ENCODE measurements around the gene UVRAG. TPM values are rescaled to one million over a fixed set of nuclear protein-coding genes. Genes with fewer than 3 reads are reported as not detected.
A peak's percentile ranks its signal among the peaks of the same experiment; 100 is the strongest.

Gene UVRAG
- polyA plus RNA-seq, 1 donor: 9.7 TPM

- no peak for DNase-seq
These were observed 357.6 kb downstream of the UVRAG start for GRCh38 chr11:76172583-76172982.

DNA sequence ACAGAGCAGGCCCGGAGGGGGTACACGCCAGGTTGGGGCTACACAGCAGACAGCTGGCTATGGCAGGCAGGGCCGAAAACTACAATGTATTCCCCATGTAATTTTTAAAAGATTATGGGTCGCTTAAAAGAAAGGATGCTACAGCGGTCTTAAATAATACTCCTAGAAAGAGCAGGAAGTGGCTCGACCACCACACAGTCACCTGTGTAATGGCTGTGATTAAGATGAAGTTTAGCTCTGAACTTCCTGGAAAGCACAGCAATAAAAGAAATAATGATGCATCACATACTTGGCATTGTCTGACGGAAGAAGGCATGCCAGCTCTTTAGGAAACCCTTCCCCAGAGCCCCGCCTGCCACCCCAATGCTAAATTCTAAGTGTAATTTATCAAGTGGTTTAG, 358.7 kb downstream of the UVRAG start:
- DNase-seq: no peak

GRCh38 chr11:76174330-76174729, 359.3 kb downstream of the UVRAG start:
- DNase-seq: no peak

DNA sequence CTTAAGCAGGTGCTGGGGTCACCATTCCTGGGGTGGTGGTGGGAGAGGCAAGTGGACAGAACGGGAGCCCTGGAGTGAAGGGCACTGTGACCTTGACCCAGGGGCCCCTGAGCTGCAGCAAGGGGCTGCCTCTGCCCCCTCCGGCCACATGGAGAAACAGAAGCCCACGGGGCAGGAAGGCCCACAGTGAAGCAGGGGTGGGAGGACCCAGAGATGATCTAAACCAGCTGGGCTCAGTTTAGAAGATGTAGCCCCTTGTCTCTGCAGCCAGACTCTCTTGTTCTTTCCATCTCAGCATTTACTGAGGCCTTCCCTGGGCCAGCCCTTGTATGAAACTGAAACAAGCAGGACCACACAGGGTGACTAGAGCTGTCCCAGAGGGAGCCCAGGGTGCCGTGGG, 360.8 kb downstream of the UVRAG start:
- DNase-seq: peak; percentile 32

DNA sequence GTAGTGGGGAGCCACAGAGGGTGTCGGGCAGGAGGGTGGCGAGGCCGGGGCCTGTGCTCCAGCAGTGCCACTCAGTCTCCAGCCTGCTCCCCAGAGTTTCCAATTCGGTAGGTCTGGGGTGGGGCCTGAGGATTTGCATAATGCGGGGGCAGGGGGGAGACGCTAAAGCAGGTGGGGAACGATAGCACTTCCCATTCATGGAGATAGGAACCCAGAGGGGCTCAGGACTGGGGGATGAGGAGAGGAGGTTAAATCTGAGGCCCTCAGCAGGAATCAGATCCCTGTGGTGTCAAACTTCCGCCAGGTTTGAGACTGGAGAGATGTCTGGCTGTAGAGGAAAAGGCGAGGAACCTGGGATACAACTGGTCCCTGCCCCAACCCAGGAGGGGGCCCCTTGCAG, 361.5 kb downstream of the UVRAG start:
- no peak for DNase-seq

DNA sequence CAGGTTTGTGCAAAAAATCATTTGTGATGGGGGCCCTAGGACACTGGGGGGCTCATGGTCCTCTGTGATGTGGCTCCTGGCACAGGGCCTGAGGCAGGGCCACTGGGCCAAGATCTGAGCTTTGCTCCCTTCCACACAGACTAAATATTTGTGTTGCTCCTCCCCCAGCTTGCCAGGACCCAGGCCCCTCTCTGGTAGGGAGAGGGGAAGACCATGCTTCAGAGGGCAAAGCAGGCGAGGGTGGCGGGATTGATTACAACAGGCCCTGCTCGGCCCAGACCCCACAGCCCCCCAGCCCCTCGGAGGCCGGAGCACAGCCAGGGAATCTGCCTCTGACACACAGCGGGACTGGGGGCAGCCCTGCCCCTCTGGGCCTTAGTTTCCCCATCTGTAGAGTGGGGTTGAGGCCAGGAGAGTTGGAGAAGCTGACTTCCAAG, 362.3 kb downstream of the UVRAG start:
- no peak for DNase-seq

DNA sequence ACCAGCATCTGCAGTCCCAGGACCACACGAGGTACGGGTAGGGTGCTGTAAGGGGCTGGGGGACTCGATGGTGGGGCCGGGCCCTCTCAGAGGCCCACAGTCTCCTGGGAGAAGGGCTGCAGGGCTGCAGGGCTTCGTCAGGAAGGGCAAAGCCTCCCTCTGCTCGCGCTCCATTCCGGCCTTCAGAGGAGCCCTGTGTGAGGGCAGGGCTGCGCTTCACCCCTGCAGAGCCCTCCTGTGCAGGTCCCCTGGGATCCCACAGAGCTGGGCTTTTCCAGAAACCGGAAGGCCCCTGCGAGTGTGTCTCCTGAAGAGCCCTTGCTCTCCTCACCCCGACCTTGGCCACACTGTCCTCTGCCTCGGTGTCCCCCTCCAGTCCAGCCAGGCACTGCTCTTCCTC, 364.1 kb downstream of the UVRAG start:
- DNase-seq: no peak

DNA sequence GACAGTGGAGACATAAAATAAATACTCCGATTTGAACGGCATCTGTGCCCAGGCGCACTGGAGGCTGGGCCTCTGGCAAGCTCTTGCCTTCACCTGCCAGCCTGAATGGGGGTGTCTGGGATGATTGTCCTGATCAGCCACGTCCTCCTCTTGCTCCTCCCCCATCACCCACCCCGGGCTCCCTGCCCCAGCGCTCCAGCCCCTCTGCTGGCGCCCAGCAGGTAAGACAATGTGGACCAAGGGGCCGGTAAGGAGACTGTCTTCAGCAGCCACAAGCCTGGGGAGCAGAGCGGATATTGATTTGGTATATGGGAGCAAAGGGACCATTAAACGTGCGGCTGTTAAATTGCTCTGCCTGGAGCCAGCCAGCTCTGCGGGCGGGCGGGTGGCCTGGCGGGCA, 366.4 kb downstream of the UVRAG start:
- no peak for DNase-seq

GRCh38 chr11:76184551-76184993, 369.6 kb downstream of the UVRAG start:
- no peak for DNase-seq

GRCh38 chr11:76185511-76185910, 370.5 kb downstream of the UVRAG start:
- no peak for DNase-seq

GRCh38 chr11:76185931-76186401, 371.0 kb downstream of the UVRAG start:
- DNase-seq: peak; percentile 79

DNA sequence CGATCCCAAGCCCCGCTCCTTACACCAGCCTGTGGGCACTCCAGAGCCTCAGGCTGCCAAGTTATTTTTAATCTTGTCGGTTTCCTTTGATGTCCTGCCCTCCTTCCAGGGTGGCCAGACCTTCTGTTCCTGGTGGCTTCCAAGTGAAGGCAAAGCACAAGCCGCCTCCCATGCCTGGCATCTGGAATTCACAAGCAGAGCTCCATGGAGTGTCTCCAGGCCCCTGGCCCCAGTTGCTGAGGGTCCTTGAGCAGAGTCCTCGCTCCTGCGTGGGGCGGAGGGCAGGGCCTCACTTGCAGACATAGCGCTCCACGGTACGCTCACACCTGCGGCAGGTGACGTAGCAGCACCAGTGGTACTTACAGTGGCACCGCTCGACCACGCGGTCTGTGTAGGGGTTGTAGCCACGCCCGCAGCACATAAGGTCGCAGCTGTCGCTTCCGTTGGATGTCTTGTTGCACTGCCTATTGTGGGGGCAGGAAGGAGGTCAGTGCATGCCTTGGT, 371.8 kb downstream of the UVRAG start:
- no peak for DNase-seq

DNA sequence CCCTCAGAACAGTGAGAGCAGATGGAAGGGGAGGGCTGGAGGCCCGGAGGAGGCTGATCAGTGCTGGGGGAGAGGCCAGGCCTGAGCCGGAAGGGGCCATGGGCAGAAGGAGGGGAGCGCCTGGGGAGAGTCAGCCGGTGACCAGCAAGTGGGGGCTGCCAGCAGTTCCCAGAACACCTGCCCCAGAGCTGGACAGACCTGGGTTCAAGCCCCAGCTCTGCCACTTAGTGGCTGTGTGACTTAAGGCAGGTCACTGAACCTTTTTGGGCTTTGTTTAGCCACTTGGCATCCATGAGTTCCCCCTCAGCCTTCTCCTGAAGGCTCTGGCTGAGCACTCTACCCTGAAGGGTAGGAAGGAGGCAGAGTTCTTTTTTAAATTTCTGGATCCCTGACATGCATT, 373.9 kb downstream of the UVRAG start:
- no peak for DNase-seq

DNA sequence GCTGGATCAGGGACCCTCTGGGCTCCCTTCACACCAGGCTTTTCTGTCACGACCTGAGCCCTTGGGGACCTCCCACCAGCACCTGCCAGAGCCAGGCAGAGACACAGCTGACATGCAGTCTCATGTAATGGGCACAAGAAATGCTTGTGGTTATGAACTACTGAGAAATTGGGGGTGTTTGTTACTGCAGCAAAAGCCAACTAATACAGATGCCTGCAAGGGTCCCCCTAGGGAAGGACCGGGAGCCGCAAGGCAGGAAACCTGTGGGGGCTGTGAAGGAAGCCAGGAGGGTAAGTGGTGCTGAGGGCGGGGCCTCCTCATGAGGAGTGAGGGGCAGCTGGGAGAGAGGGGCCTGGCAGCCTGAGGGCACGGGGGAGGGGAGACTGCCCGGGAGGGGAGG, 374.7 kb downstream of the UVRAG start:
- no peak for DNase-seq

DNA sequence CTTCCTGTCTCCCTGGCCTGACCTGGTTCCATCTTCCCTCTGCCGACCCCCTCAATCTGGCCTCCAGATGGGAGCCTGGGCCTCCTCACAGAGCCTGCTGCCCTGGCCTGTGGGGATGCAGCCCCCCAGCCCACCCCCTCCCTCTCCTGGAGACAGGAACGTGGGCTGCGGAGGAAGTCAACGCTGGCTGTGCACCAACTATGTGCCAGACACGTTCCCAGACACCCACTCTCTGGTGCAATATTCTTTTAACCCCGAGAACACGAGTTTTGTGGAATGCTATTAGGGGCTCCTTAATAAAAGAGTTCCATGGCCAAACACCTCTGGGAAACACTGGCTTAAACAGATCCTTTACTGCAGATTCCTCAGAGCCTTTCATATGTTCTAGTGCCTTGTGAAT, 375.4 kb downstream of the UVRAG start:
- DNase-seq: no peak

Other genes starting within 250 kb of the UVRAG start
- 15.6 TPM for gene MAP6, start 146.2 kb upstream of the UVRAG start, polyA plus RNA-seq (ENCODE audit: insufficient read length)
- gene MOGAT2, start 97.4 kb upstream of the UVRAG start, polyA plus RNA-seq (ENCODE audit: insufficient read length): not detected
- gene DGAT2, start 46.4 kb upstream of the UVRAG start, polyA plus RNA-seq (ENCODE audit: insufficient read length): 6.1 TPM

All from hindlimb muscle (tissue), 1 donor.